HCT116 (cell line): ENCODE measurements around the gene ITGA11. TPM values are rescaled to one million over a fixed set of nuclear protein-coding genes. Genes with fewer than 3 reads are reported as not detected.

Experiments used
- ATAC-seq: fragments of 200-7000 bp; cut with Tn5 transposase; 2 replicates; pipeline ENCODE4 v1.9.1; 2020; ENCODE audit warnings: mild to moderate bottlenecking, moderate library complexity
- BruUV-seq: library from RNA; stranded (reverse); fragments of 400-500 nt; replicated peaks from 2 replicates; lab custom pipeline; 2021; lab: Mats Ljungman, UMichigan
- CTCF ChIA-PET: fragments of 300-600 bp; sonication (Branson Sonifier 250); formaldehyde crosslinking; loops from one replicate; lab custom pipeline; 2021; ENCODE audit warnings: antibody characterized with exemption; lab: Charles Lee
- POLR2A ChIA-PET: fragments of 300-600, 350-600 bp; sonication (Branson Sonifier 250); formaldehyde crosslinking; loops from one replicate; lab custom pipeline; 2021; ENCODE audit warnings: antibody characterized with exemption; lab: Charles Lee
- RAD21 ChIA-PET, 2 experiments: fragments of 300-600 bp; sonication (Branson Sonifier 250); formaldehyde crosslinking; loops; one replicate each; lab custom pipeline; 2023; ENCODE audit warnings: low total read pairs in 2 of 2; ENCODE audit not compliant: uncharacterized antibody in 2 of 2, unreplicated experiment in 2 of 2, low non-redundant PET in 1 of 2; lab: Charles Lee
- DNase-seq: peaks from one replicate; pipeline ENCODE4 v3.0.0-alpha.2; 2010; ENCODE audit warnings: low read depth, low spot score
- H2AFZ ChIP-seq: fragments of 200-600 bp; shearing (Covaris generic), sonication (generic); 2 replicates; pipeline ENCODE4 v1.6.1; 2017; ENCODE audit warnings: low read depth, mixed run types, mixed read lengths, antibody characterized with exemption, low read length; ENCODE audit not compliant: poor library complexity, severe bottlenecking
- H3K27ac ChIP-seq: 2 replicates; pipeline ENCODE4 v1.5.1; 2012; ENCODE audit warnings: low read depth, low read length
- H3K27me3 ChIP-seq: fragments of 200-600 bp; sonication (generic); 2 replicates; pipeline ENCODE4 v1.6.1; 2016; ENCODE audit warnings: mixed run types, low read length, mixed read lengths; ENCODE audit not compliant: insufficient read depth
- H3K36me3 ChIP-seq, 2 experiments: fragments of 200-500 bp in 1 of 2; fragments of 200-600 bp in 1 of 2; sonication (Bioruptor generic) in 1 of 2; sonication (generic) in 1 of 2; 2 replicates each; pipeline versions ENCODE4 v1.5.1 to v1.6.1; 2014 to 2016; ENCODE audit warnings: low read length in 2 of 2, inconsistent platforms in 1 of 2, mixed read lengths in 1 of 2, mixed run types in 1 of 2; ENCODE audit not compliant: insufficient read depth in 2 of 2, control insufficient read depth in 1 of 2
- H3K4me1 ChIP-seq, 2 experiments: fragments of 200-600 bp in 1 of 2; sonication (generic) in 1 of 2; 2 replicates each; pipeline versions ENCODE4 v1.5.1 to v1.6.1; 2012 to 2017; ENCODE audit warnings: low read length in 2 of 2, inconsistent platforms in 1 of 2, mild to moderate bottlenecking in 1 of 2, mixed read lengths in 1 of 2, mixed run types in 1 of 2, moderate library complexity in 1 of 2; ENCODE audit not compliant: insufficient read depth in 2 of 2, control insufficient read depth in 1 of 2
- H3K4me2 ChIP-seq: fragments of 200-600 bp; sonication (generic); 2 replicates; pipeline ENCODE4 v1.6.1; 2017; ENCODE audit warnings: mixed run types, low read length, mixed read lengths
- H3K4me3 ChIP-seq, 2 experiments: fragments of 200-600 bp in 1 of 2; sonication (generic) in 1 of 2; replicated peaks in 1 of 2; 2 replicates each; pipeline ENCODE4 v1.5.1; 2011 to 2016; ENCODE audit warnings: low read length in 2 of 2, control low read depth in 1 of 2, low read depth in 1 of 2, mild to moderate bottlenecking in 1 of 2, mixed read lengths in 1 of 2, mixed run types in 1 of 2
- H3K79me2 ChIP-seq: fragments of 200-600 bp; sonication (generic); 2 replicates; pipeline ENCODE4 v1.6.1; 2017; ENCODE audit warnings: mild to moderate bottlenecking, mixed run types, low read length, moderate library complexity, mixed read lengths; ENCODE audit not compliant: insufficient read depth
- H3K9ac ChIP-seq: fragments of 200-600 bp; sonication (generic); 2 replicates; pipeline ENCODE4 v1.6.1; 2016; ENCODE audit warnings: low read length, mixed read lengths
- H3K9me2 ChIP-seq: fragments of 200-600 bp; sonication (generic), shearing (Covaris generic); 2 replicates; pipeline ENCODE4 v1.6.1; 2017; ENCODE audit warnings: mixed run types, mild to moderate bottlenecking, moderate library complexity; ENCODE audit not compliant: insufficient read depth
- H3K9me3 ChIP-seq, 2 experiments: fragments of 200-500 bp in 1 of 2; fragments of 200-600 bp in 1 of 2; sonication (Bioruptor generic) in 1 of 2; sonication (generic) in 1 of 2; 2 replicates each; pipeline ENCODE4 v1.6.1; 2014 to 2017; ENCODE audit warnings: low read length in 2 of 2, mixed read lengths in 2 of 2, inconsistent platforms in 1 of 2, low read depth in 1 of 2, mild to moderate bottlenecking in 1 of 2, mixed run types in 1 of 2, moderate library complexity in 1 of 2; ENCODE audit not compliant: control insufficient read depth in 1 of 2, insufficient read depth in 1 of 2
- H4K20me1 ChIP-seq: fragments of 200-600 bp; sonication (generic), shearing (Covaris generic); 2 replicates; pipeline ENCODE4 v1.6.1; 2017; ENCODE audit warnings: mixed run types, mild to moderate bottlenecking, moderate library complexity; ENCODE audit not compliant: insufficient read depth
- CEBPB ChIP-seq: IDR thresholded peaks from 2 replicates; pipeline ENCODE4 v1.6.1; 2012; ENCODE audit warnings: low read depth
- EGR1 ChIP-seq: IDR thresholded peaks from 2 replicates; pipeline ENCODE4 v1.6.1; 2012; ENCODE audit warnings: low read depth
- EZH2phosphoT487 ChIP-seq: fragments of 200-600 bp; IDR thresholded peaks from 2 replicates; pipeline ENCODE4 v1.6.1; 2018; ENCODE audit warnings: antibody characterized with exemption, borderline replicate concordance
- JUND ChIP-seq: IDR thresholded peaks from 2 replicates; pipeline ENCODE4 v1.6.1; 2012
- MAX ChIP-seq: IDR thresholded peaks from 2 replicates; pipeline ENCODE4 v1.6.1; 2012
- POLR2AphosphoS5 ChIP-seq: IDR thresholded peaks from 2 replicates; pipeline ENCODE4 v1.6.1; 2011; ENCODE audit warnings: mild to moderate bottlenecking, low read depth, low read length, moderate library complexity
- SP1 ChIP-seq: IDR thresholded peaks from 2 replicates; pipeline ENCODE4 v1.6.1; 2012; ENCODE audit warnings: low read depth
- SRF ChIP-seq: IDR thresholded peaks from 2 replicates; pipeline ENCODE4 v1.6.1; 2012; ENCODE audit warnings: low read depth
- ZBTB33 ChIP-seq: IDR thresholded peaks from 2 replicates; pipeline ENCODE4 v1.6.1; 2011; ENCODE audit warnings: mild to moderate bottlenecking, low read length, moderate library complexity; ENCODE audit not compliant: insufficient replicate concordance; ENCODE audit errors: extremely low read depth
- ZNF274 ChIP-seq: fragments of 200-500 bp; sonication (Bioruptor generic); IDR thresholded peaks from 2 replicates; pipeline ENCODE4 v1.6.1; 2014; ENCODE audit warnings: mild to moderate bottlenecking, low read depth, low read length, inconsistent platforms
- intact Hi-C: fragments of 100-400 bp; cut with micrococcal nuclease; formaldehyde crosslinking; loops from 2 replicates; pipeline ENCODE4 v1.10.0; 2022
- total RNA-seq: library from RNA; stranded (reverse); gene quantifications from one replicate; pipeline ENCODE4 v1.2.1, GENCODE V29; 2021; ENCODE audit not compliant: unreplicated experiment

ITGA11 gene
- total RNA-seq, 1 experiment from 2014 or later = not detected

DNA sequence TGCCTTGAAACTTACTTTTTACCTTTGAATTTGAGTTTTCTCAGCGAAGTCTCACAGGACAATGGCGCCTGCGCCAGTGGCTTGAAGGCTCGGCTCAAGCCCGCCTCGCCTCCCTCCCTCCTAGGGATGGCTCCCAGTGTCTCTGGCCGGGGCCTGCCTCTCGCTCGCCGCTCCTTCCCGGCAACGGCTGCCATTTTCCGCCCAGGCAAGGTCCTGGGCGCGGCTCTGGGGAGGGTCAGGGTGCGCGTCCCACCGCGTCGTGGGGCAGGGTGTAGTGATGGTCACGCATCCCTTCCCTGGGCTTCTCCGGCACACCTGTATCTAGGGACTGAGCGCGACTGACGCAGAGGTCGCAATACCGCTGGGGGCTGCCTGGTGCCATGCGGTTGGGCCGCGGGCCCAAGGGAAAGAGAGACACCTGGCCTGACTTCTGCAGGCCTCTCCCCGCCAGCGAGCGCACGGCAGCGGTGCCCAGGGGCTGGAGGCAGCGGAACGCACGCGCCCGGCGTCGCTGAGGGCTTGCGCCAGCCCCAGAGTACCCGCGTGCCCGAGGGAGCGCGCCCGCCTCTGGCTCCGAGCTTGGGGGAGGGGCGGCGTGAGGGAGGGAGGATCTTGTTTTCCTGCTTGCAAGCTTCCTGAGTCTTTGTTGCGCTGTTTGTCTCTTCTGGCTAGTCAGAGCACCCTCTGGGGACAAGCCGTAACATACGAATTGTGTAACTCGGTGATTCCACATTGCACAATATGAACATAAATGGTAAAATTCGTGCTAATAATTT, 175.1 kb downstream of the ITGA11 start:
- Histone ChIP-seq H3K79me2 (no peaks in the 10 kb centered on the region), H3K4me2 (no peak overlapping the region), H3K36me3 (no peaks in the 10 kb centered on the region), H2AFZ (no peak overlapping the region), H3K9me3 (no peaks in the 10 kb centered on the region), H3K27ac (no peak overlapping the region), H3K4me1 (no peaks in the 10 kb centered on the region), H4K20me1 (no peaks in the 10 kb centered on the region), H3K9me2 (no peaks in the 10 kb centered on the region), H3K9ac (no peak overlapping the region), H3K27me3 (no peaks in the 10 kb centered on the region), H3K4me3 (no peak overlapping the region)
- POLR2A ChIA-PET = no interaction called here
- no TSS peak for BruUV-seq
- intact Hi-C loops = no loop called here
- CTCF ChIA-PET = no interaction called here
- RAD21 ChIA-PET = no interaction called here
- ATAC-seq (no peak), DNase-seq (no peak)
- TF ChIP-seq CEBPB (no peak), ZNF274 (no peak), EZH2phosphoT487 (no peak), SP1 (no peak), SRF (no peak), JUND (no peak), EGR1 (no peak), MAX (no peak), POLR2AphosphoS5 (no peak), ZBTB33 (no peak)
